Effector CD4-positive, alpha-beta T cell (primary cell): Measurements from ENCODE around the gene SPRR2G.
"Not testable (repeated sequence)": the region's sequence is repeated elsewhere in the genome, so short reads cannot be mapped to it uniquely, and the experiment has no call there.

ENCODE experiments used
- DNase-seq: peaks from one replicate; pipeline ENCODE4 v3.0.0-alpha.2; 2020

Gene SPRR2G

DNA sequence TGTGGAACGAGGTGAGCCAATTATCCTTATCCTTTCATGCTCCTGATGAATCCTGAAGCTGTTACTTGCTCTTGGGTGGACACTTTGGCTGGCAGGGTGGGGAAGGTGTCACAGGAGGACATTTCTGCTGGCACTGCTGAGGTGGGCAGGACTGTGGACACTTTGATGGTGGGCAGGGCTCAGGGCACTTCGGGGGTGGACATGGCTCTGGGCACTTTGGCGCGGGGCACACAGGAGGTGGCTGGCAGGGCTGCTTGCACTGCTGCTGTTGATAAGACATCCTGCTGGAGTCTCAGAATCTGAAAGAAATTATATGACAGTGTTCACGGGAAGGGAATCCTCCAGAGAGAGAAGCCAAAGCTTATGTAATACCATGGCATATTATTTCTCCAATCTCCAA is 38.2 kb downstream of the SPRR2G start:
- not testable (repeated sequence) for DNase-seq

GRCh38 chr1:153100245-153100644 is 50.4 kb downstream of the SPRR2G start:
- no peak for DNase-seq
